ENCODE data around the gene CNIH1. TPM values are rescaled to one million over a fixed set of nuclear protein-coding genes. Genes with fewer than 3 reads are reported as not detected.

The CNIH1 gene
- total and polyA plus RNA-seq, 2 of the 13 experiments (the other 11 are each of a cell fraction or from before 2014, with no cell fraction given) = 166 to 421 TPM

GRCh38 chr14:54480830-54481562, 39.8 kb upstream of the CNIH1 start:
- DNase-seq (ENCODE audit: low spot score) (no peak), FAIRE-seq (no peak), ATAC-seq (no peak)
- ChIA-PET CTCF (ENCODE audit: low intra/inter-chr PET ratio, low total read pairs) (no interaction called here), POLR2A (no interaction called here)
- peaks cover 12% of the 10 kb centered on the region for H4K20me1 ChIP-seq (ENCODE audit: insufficient read depth, low read length)
- peaks cover 39% of the 10 kb centered on the region for H3K4me1 ChIP-seq (ENCODE audit: insufficient read depth, low read length)
- in situ Hi-C loops (cut with HindIII; ENCODE audit: extremely low pct_ligation_motif_present, low pct_unique_long_range_greater_than_20kb) = loop anchor here (10.0 kb wide), 1 partner anchor 116 kb away; no protein-coding TSS in a partner anchor
- H3K9me3 ChIP-seq (ENCODE audit: low read length) = no peaks in the 10 kb centered on the region
- WGBS (ENCODE audit: low lambda C conversion rate) = 97% methylated on average over 4 of the region's 4 CpGs
- no peak overlapping the region for H3K4me3 ChIP-seq (replicated peaks in 1 of 3; ENCODE audit: insufficient read depth in 1 of 3, low read depth in 2 of 3, low read length in 3 of 3)
- no peak overlapping the region for H3K9ac ChIP-seq (ENCODE audit: insufficient read depth, low read depth, low read length)
- intact Hi-C loops (cut with micrococcal nuclease; ENCODE audit: unreplicated experiment) = no loop called here
- no peak overlapping the region for H2AFZ ChIP-seq (ENCODE audit: low read length)
- peaks cover 3 to 36% of the 10 kb centered on the region in 2 experiments for H3K36me3 ChIP-seq (replicated peaks in 1 of 2; ENCODE audit: control insufficient read depth in 1 of 2, insufficient read depth in 2 of 2, low read length in 2 of 2)
- H3K4me2 ChIP-seq (ENCODE audit: low read depth, low read length) = no peak overlapping the region
- no TSS peak for BruUV-seq (replicated peaks)
- H3K27ac ChIP-seq (ENCODE audit: extremely low read length, insufficient read depth, low read length) = no peak overlapping the region
- H3K27me3 ChIP-seq (ENCODE audit: control insufficient read depth in 1 of 2, insufficient read depth in 2 of 2, low read length in 2 of 2) = no peaks in the 10 kb centered on the region
- peaks cover 43% of the 10 kb centered on the region for H3K79me2 ChIP-seq (ENCODE audit: insufficient read depth, low read length)
- TF ChIP-seq ZNF468 (CRISPR knock-in tag; IDR thresholded peaks at IDR 0.05) (no peak), TP53 (CRISPR knock-in tag; conservative IDR thresholded peaks at IDR 0.05) (no peak), ZBTB25 (CRISPR knock-in tag; IDR thresholded peaks at IDR 0.05) (no peak), HINFP (CRISPR knock-in tag; IDR thresholded peaks at IDR 0.05; ENCODE audit: low read depth) (no peak), RERE (CRISPR knock-in tag; IDR thresholded peaks at IDR 0.05; ENCODE audit: low read depth) (no peak), SP140L (CRISPR knock-in tag; IDR thresholded peaks at IDR 0.05; ENCODE audit: borderline replicate concordance) (no peak), ZNF768 (CRISPR knock-in tag; IDR thresholded peaks at IDR 0.05) (no peak), CBX1 (IDR thresholded peaks at IDR 0.05; ENCODE audit: low read depth) (no peak), ZNF225 (CRISPR knock-in tag; IDR thresholded peaks at IDR 0.05) (no peak), SETDB1 (CRISPR knock-in tag; IDR thresholded peaks at IDR 0.05; ENCODE audit: borderline replicate concordance) (no peak), SMYD3 (CRISPR knock-in tag; IDR thresholded peaks at IDR 0.05) (no peak), ZFP41 (CRISPR knock-in tag; IDR thresholded peaks at IDR 0.05; ENCODE audit: borderline replicate concordance) (no peak), ZNF780A (CRISPR knock-in tag; IDR thresholded peaks at IDR 0.05) (no peak), ZNF839 (CRISPR knock-in tag; IDR thresholded peaks at IDR 0.05; ENCODE audit: borderline replicate concordance) (no peak), ZNF513 (CRISPR knock-in tag; conservative IDR thresholded peaks at IDR 0.05) (no peak)

Measured in HepG2 (cell line).